Measurements from ENCODE around the gene H1-8. TPM values are rescaled to one million over a fixed set of nuclear protein-coding genes. Genes with fewer than 3 reads are reported as not detected.

H1-8 gene
- total RNA-seq, 1 experiment from 2014 or later, result not detected

- Histone ChIP-seq H3K36me3 (ENCODE audit: control insufficient read depth in 1 of 2, insufficient read depth in 2 of 2, low read length in 2 of 2) (no peaks in the 10 kb centered on the region; a peak in 1 of 4 replicates), H3K9me3 (ENCODE audit: control insufficient read depth in 1 of 2, insufficient read depth in 1 of 2, low read depth in 1 of 2, low read length in 2 of 2) (no peaks in the 10 kb centered on the region), H3K9ac (ENCODE audit: low read length) (no peak overlapping the region), H3K4me1 (ENCODE audit: control insufficient read depth in 1 of 2, insufficient read depth in 2 of 2, low read length in 2 of 2) (no peaks in the 10 kb centered on the region), H3K79me2 (ENCODE audit: insufficient read depth, low read length) (no peaks in the 10 kb centered on the region), H3K27me3 (ENCODE audit: insufficient read depth, low read length) (no peaks in the 10 kb centered on the region), H3K9me2 (ENCODE audit: insufficient read depth) (no peaks in the 10 kb centered on the region), H3K4me3 (replicated peaks in 1 of 2; ENCODE audit: low read depth in 1 of 2, low read length in 2 of 2) (no peak overlapping the region), H3K27ac (ENCODE audit: low read depth, low read length) (no peak overlapping the region), H4K20me1 (ENCODE audit: insufficient read depth) (no peaks in the 10 kb centered on the region), H2AFZ (ENCODE audit: low read depth, low read length, poor library complexity, severe bottlenecking) (no peak overlapping the region), H3K4me2 (ENCODE audit: low read length) (no peak overlapping the region)
- ChIA-PET POLR2A (no interaction called here), RAD21 (ENCODE audit: low non-redundant PET in 1 of 2, low total read pairs in 2 of 2, uncharacterized antibody in 2 of 2, unreplicated experiment in 2 of 2) (no interaction called here), CTCF (no interaction called here)
- BruUV-seq (replicated peaks), result no TSS peak
- TF ChIP-seq SIN3A (IDR thresholded peaks at IDR 0.05; ENCODE audit: low read depth) (no peak), RAD21 (IDR thresholded peaks at IDR 0.05; ENCODE audit: low read depth) (no peak), SP1 (IDR thresholded peaks at IDR 0.05; ENCODE audit: low read depth) (no peak), ZFX (IDR thresholded peaks at IDR 0.05) (no peak), EGR1 (IDR thresholded peaks at IDR 0.05; ENCODE audit: low read depth) (no peak), ZNF274 (IDR thresholded peaks at IDR 0.05; ENCODE audit: low read depth, low read length) (no peak), CBX3 (IDR thresholded peaks at IDR 0.05; ENCODE audit: low read depth) (no peak), EZH2phosphoT487 (IDR thresholded peaks at IDR 0.05; ENCODE audit: borderline replicate concordance) (no peak), TCF7L2 (IDR thresholded peaks at IDR 0.05; ENCODE audit: borderline replicate concordance, extremely low read depth, insufficient read depth, insufficient read length) (no peak), ELF1 (IDR thresholded peaks at IDR 0.05; ENCODE audit: borderline replicate concordance, low read depth) (no peak), EZH2 (IDR thresholded peaks at IDR 0.05) (no peak), FOSL1 (IDR thresholded peaks at IDR 0.05; ENCODE audit: low read depth) (no peak), CEBPB (IDR thresholded peaks at IDR 0.05; ENCODE audit: low read depth) (no peak), ATF3 (IDR thresholded peaks at IDR 0.05) (no peak), CTCF (IDR thresholded peaks at IDR 0.05 in 2 of 3, conservative IDR thresholded peaks at IDR 0.05 in 1 of 3; ENCODE audit: borderline replicate concordance in 1 of 3, insufficient read depth in 1 of 3, low read depth in 2 of 3, low read length in 2 of 3) (no peak), JUND (IDR thresholded peaks at IDR 0.05) (no peak), POLR2A (IDR thresholded peaks at IDR 0.05; ENCODE audit: borderline replicate concordance, extremely low read depth, insufficient read depth, insufficient read length) (no peak), REST (IDR thresholded peaks at IDR 0.05; ENCODE audit: low read depth) (no peak)
- TF ChIP-seq, protein P1, sequence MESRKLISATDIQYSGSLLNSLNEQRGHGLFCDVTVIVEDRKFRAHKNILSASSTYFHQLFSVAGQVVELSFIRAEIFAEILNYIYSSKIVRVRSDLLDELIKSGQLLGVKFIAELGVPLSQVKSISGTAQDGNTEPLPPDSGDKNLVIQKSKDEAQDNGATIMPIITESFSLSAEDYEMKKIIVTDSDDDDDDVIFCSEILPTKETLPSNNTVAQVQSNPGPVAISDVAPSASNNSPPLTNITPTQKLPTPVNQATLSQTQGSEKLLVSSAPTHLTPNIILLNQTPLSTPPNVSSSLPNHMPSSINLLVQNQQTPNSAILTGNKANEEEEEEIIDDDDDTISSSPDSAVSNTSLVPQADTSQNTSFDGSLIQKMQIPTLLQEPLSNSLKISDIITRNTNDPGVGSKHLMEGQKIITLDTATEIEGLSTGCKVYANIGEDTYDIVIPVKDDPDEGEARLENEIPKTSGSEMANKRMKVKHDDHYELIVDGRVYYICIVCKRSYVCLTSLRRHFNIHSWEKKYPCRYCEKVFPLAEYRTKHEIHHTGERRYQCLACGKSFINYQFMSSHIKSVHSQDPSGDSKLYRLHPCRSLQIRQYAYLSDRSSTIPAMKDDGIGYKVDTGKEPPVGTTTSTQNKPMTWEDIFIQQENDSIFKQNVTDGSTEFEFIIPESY (IDR thresholded peaks at IDR 0.05; ENCODE audit: extremely low read depth, insufficient replicate concordance, low read length), result no peak
- ATAC-seq (no peak), DNase-seq (ENCODE audit: low read depth, low spot score) (no peak)
- intact Hi-C loops (cut with micrococcal nuclease), result no loop called here
Measured at GRCh38 chr3:129577925-129578786, 35.2 kb downstream of the H1-8 start.
